A172 (cell line): ENCODE data around the gene REXO1. TPM values are rescaled to one million over a fixed set of nuclear protein-coding genes. Genes with fewer than 3 reads are reported as not detected.
"Not testable (repeated sequence)": the region's sequence is repeated elsewhere in the genome, so short reads cannot be mapped to it uniquely, and the experiment has no call there.

Source experiments
- DNase-seq: peaks from one replicate; pipeline ENCODE4 v3.0.0-alpha.2; 2015; ENCODE audit warnings: low spot score
- total RNA-seq: library from RNA; depleted of rRNA; stranded (reverse); fragments of >200 nt; shearing (Covaris generic); gene quantifications from 2 replicates; pipeline ENCODE4 v1.2.3, GENCODE V29; 2014

REXO1 gene
- total RNA-seq, 1 experiment from 2014 or later: 30.4 TPM

DNA sequence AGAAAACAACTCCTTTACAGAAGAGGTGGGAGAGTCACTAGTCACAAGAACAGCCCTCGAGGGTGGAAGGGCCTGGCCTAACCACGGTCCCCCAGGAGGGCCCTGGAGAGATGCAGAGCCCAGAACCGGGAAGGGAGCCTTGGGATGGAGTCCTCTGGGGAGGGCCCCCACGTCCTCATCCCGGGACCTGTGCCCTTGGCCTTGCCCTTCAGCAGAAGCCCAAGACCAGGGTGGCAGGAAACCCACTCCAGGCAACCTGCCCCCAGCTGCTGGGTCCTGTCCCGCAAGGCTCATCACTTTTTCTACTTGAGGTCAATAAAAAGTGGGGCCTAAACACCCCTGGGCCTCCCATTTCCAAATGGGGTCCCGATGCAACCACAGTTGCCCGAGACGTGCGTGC is 33.9 kb downstream of the REXO1 start:
- no peak for DNase-seq

DNA sequence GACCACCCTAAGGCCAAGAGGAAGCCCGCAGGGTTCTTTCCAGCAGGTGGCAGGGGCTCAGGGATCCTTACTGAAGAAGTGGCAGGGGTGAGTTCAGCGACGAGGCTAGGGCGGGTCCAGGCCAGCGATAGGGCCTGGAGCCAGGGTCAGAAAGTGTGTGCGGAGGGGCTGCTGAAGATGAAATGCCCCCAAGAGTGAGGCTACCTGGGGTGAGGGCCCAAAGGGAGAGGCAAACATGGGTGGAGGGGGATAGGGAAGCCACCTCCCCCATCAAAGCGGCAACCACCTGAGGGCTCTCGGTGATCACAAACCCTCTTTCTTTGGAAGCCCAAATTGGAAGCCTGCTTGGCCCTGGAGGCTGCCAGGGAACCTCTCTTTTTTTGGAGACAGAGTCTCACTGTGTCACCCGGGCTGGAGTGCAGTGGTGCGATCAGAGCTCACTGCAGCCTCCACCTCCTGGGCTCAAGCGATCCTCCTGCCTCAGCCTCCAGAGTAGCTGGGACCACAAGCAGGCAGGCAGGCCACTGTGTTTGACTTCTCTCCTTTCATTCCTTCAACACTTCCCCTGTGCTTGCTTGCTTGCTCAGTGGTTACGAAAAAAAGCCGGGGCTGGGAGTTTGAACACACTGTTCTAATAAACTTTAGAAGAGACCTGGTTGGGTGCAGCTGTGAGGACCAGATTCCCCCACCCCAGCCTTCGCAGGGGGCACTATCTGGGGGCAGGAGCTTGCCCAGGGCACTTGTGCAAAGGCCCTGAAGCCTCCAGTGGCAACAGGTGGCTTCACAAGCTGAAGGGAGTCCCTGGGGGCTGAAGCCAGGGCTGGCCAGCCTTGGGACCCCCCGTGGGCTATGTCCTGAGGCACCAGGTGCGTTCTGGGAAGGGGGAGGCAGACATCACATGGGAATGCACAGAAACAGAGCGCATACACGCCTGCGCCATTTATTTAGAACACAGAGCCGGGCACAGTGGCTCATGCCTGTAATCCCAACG is 34.8 kb downstream of the REXO1 start:
- DNase-seq: no peak

DNA sequence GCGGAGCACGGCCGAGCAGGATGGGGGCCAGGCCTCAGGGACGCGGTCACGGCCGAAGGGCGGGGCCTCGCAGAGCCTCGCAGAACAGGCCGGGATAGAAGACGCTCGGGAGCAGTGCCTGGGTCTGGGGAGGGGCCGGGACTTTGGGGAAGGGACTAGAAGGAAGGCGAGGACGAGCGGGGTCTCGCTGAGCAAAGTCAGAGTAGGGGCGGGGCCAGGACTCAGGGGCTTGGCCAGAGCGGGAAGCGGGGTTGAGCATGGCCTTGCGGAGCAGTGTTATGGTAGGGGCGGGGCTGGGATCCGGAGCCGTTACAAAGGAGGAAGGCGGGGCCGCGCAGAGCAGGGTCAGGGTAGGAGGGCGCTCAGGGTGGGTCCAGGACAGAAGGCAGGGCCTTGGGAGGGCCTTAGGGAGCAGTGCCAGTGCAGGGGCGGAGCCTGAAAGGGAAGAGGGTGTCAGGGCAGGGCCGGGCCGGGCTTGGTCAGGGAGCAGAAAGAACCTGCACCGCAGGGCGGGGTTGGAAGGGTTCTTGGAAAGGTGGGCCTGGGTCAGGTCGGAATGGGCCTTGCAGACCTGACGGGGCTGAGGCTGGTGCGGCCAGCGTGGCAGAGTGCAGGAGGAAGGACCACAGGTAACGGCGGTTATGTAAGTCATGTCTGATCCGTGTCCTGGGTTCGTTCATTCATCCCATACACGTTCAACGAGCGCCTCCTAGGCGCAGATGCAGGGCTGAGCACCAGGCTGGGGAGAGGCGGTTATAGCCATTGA is 35.7 kb downstream of the REXO1 start:
- DNase-seq: peak; percentile 97

DNA sequence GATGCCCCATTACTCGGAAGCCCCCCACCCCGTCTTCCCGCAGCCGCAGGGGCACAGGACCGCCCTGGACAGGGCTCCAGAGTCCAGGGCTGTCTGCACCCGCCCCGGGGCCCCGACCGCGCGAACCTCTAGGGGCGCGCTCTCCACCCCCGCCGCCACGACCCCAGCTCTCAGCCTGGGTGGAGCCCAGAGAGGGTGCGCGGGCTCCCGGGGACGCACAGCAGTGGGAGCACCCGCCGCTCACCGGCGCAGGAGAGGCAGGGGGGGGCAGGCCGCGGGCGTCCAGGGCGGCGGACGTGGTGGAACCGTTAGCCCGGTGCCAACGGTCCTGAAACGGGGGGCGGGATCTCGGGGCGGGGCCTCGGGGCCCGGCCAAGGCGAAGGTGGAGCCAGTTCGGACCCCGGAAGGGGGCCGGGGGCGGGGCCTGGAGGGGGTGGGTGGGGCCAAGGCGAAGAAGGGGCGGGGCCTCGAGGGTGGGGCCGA is 36.3 kb downstream of the REXO1 start, which contains the start of gene ATP8B3:
TSS of gene ATP8B3 (minus strand) at position 335 of the 484 bp plus-strand sequence. CDS start 540 bp downstream, outside the sequence.
- DNase-seq: no peak

DNA sequence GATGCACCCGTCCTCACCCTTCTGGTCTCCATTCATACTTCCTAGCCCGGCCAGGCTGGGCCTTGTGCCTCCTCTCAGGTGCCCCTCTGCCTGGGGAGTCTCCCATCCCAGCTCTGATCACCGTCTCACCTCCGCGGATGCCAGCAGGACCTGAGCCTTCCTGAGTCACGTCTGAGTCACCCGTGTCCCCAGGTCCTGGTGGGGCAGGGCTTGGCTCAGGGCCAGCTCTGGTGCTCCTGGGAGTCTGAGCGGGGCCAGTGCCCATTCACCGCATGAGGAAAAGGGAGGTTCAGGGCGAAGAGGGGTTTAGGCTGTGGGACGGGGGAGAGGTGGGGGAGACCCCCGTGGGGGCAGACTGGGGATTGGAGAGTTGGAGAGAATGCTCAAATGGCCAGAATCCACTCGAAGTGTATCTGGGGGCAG is 36.8 kb downstream of the REXO1 start:
- DNase-seq: peak; percentile 92

DNA sequence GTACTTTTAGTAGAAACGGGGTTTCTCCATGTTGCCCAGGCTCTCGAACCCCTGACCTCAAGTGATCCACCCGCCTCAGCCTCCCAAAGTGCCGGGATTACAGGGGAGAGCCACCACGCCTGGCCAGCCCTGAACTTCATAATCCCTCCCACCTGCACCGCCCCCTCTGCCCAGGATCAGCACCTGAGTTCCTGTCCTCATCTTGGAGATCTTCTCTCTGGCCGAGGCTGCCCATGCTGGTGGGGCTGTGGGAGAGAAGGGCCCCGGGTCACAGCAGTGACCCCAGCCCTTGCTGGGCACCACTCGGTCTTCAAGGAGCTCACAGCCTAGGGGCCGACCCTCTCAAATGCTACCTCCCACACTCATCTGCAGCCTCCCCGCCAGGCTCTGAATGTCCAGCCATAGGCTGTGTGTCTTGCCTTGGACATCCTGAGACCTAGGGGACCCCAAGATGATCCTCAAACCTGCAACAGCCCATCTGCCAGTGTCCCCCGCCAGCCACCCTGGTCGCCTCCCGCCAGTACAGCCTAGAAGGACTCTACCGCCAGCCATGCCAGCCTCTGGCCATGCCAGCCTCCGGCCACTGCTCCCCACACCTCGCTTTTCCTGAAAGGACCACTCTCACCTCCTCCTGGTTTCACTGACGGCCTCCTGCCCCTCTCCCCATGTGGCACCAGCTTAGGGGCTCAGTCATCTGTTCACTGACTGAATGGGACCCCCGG is 37.7 kb downstream of the REXO1 start:
- no peak for DNase-seq

DNA sequence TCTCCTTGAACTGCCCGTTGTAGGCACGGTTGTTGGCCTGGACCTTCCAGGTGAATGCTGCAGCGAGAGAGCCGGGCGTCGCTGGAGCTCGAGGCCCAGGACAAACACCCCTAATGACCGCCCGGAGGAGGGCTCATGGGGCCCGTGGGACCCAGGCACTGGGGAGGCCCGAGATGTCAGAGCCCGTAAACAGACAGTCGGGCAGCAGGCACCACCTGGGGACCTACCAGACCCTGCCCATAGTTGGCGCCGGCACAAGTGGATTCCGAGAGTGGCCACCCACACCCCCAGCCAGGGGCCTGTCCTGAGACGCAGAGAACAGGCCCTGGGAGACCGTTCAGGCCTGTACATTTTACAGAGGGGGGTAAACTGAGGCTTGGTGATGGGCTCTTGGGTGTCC is 38.6 kb downstream of the REXO1 start:
- DNase-seq: no peak

DNA sequence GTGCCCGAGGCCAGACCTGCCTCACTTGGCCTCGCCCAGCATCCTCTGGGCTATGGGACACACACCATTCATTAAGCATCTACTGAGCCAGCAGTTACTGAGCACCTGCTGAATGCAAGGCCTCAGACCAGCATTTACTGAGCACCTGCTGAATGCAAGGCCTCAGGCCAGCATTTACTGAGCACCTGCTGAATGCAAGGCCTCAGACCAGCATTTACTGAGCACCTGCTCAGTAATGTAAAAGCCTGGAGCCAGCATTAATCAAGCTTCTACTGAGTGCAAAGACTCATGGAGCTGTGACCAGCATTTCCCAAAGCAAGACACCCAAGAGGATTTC is 39.9 kb downstream of the REXO1 start:
- no peak for DNase-seq

DNA sequence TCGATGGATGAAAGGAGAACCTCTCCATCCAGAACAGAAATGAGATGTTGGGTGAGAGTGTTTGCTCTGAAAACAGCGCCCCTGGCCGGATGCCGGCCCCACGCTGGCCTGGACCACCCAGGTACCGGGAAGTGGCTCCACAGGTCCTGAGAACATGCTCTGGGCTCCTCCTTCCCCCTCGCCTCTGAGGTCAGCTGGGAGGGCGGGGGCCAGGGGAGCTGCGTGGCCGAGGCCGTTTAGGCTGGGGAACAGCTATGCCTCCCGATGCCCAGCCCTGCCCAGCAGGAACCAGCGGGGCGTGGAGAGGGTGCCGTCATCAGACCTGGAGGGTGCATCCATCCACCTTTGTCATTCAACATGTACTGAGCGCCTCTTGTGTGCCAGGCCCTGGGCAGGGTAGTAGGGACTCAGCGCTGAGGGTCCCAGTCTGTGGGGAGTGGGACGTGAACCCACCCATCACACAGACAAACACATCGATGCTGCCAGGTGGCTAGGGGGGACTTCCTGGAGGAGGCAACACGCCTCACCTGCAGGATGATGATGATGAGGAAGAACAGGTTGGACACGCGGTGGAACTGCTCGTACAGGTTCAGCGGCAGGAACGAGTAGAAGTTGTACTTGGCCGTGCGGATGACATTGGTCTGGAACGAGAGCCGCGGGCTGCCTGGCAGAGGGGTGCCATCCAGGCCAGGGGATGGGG is 40.4 kb downstream of the REXO1 start:
- DNase-seq: no peak

DNA sequence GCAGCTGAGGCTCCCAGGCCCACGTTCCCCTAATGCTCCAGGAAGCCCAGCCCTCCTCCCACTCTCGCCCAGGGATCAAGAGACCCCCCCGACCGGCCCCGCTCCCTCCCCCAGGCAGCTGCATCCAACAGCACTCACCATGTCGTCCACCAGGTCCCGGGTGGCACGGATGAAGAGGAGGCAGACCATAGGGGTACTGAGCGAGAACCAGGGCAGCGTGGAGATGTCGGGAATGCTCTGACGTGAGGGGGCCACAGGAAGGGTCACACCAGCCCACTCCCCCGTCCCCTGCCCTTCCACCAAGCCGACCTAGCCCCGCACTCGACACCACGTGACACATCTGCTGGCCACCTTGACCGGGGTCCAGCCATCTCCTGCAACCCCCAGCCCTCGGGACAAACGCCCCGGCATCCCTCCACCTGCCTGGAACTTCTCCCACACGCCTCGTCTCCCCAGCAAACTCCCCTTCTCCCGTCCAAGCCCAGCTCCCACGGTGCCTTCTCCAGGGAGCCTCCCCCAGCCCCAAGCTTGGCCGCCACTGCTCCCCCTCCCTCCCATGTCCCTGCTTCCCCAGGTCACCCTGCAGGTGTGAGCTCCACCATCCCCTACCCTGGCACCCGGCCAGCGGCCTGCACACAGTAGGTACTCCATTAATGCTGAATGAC is 41.1 kb downstream of the REXO1 start:
- no peak for DNase-seq

DNA sequence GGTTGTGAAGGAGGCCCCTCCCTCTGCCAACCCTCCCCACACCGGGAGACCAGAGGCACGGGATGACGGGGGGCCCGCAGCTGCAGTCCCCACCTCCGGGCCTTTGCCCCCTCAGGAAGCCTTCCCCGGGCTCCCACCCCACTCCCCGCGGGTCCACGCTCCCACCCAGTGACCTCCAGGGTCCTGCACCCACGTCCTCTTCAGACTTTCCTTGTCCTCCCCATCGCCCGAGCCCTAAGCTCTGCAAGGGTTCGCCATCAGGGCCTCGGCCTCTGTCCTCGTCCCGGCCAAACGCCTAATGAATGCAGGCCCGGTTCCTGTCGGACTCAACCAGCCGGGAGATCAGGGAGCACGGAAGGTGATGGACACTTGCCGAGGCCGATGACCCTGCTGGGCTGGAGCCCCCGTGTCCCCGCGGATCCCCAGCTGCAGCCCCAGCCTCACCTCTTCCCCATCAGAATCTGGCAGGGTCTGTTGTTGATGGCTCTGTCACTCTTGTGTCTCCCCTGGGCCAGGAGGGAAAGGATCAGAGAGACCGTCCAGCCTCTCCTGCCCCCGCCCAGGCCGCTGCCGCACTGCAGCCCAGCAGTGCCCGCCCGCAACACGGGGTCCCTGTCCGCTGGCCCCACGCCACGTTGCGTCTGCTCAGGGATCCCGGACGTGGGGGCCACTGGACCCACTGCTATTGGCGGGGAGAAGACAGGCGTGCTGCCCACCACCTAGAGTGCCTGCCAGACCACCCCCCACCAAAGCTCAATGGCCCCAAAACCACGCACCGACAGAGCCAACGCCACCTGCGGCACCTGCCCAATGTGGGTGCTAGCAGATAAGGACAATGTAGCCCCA is 41.9 kb downstream of the REXO1 start:
- DNase-seq: no peak

DNA sequence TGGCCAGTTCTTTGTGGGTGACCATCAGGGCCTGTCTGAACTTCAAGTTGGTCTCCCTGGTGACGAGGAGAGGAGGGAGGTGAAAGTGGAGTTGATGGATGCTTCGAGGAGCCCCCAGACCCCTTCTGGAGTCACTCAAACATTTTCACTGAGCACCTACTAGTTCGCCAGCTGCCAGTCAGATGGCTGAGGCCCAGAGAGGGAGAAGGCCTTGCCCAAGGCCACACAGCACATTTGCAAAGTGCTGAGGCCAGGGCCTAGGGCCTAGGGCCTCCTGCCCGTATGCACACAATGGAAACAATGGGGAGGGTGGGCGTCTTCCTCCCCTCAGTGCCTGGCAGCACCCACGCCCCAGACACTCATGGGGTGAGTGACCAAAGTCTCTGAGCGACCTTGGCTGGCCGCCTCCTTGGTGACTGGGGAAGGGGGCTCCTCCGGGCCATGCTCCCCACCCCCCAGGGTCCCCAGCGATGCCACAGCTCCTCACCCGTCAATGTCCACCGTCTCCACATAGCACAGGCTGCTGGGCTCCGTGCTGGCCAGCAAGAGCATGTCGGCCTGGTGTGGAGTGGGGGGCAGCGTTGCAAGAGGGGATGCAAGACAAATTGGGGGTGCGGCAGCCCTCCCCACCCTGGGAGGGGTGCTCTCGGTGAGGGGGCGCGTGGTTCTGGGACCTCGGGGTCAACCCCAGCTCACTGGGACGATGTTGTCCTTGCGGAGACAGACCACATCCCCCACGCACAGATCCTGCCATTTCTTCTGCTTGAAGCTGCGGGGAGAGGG is 42.7 kb downstream of the REXO1 start:
- no peak for DNase-seq

DNA sequence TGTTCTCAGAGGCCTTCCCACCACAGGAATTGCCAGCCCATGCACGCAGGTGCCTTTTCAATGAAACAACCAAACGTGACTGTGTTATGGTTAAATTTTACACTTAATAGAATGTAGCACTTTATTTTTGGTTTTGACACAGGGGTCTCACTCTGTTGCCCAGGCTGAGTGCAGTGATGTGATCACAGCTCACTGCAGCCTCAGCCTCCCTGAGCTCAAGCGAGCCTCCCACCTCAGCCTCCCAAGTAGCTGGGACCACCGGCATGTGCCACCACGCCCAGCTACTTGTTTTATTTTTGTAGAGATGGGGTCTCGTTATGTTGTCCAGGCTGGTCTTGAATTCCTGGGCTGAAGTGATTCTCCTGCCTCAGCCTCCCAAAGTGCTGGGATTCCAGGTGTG is 43.4 kb downstream of the REXO1 start:
- no peak for DNase-seq

DNA sequence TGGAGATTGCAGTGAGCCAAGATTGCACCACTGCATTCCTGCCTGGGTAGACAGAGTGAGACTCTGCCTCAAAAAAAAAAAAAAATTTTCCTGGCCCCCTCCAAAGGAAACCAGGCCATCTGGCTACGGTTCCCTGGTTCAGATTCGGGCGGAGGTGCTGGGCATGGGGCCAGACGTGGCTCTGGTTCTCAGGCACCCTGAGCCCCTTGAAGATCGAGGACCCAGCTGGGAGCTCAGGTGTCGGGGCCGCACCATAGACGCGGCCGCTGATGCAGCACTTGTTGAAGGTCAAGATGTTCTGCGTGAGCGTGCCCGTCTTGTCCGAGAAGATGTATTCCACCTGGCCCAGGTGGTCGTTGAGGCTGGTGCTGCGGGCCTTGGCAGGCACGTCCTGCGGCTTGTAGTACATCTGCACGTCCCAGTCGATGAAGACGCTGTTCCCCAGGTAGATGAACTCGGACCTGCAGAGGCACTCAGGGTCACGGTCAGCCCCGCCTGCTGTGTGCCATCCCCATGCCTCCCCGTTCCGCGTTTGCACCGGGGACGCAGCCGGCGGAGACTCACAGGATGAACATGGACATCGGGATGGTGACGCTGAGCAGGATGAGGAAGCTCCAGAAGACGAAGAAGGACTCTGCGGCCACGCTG is 48.5 kb downstream of the REXO1 start:
- DNase-seq: no peak

DNA sequence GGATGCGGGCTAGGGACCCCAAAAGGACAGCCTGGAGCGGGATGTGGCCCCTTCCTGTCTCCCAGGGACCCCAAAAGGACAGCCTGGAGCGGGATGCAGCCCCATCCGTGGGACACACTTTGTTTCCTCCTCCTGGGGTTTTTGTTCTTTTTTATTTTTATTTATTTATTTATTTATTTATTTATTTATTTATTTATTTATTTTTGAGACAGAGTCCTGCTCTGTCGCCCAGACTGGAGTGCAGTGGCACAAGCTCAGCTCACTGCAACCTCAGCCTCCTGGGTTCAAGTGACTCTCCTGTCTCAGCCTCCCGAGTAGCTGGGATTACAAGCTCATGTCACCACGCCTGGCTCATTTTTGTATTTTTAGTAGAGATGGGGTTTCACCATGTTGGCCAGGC is 51.0 kb downstream of the REXO1 start:
- DNase-seq: not testable (repeated sequence)

DNA sequence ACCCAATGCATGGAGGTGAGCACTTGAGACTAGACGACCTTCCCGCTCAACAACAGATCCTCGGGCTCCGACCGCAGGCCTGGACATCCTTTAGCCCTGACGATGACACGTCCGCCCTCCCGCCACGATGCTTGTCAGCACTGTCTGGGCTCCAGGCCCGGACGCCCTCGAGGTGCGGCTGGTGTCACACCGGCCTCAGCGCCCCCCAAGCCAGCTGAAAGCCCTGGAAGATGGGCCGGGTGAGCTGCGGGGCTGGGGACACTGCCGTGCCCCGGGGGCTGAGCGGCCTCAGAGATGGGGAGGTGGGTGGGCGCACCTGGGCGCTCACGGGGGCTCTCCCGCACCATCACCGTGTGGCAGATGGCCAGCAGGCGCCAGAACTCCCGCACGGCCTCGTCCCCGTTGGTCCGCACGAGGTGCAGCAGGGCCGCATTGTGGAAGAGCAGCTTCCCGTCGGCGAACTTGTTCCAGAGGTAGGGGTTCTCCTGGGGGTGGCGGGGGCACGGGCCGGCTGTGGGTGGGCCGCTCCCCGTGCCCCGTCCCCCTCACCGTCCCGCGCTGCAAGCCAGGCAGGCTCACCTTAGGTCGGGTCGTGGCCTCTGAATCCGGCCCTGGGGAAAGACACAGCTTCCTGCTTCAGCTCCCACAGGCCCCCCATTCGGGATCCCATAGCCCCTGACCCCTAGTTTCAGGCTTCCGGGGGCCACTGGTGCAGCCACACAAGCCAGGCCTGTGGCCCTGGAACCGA is 51.7 kb downstream of the REXO1 start:
- no peak for DNase-seq

DNA sequence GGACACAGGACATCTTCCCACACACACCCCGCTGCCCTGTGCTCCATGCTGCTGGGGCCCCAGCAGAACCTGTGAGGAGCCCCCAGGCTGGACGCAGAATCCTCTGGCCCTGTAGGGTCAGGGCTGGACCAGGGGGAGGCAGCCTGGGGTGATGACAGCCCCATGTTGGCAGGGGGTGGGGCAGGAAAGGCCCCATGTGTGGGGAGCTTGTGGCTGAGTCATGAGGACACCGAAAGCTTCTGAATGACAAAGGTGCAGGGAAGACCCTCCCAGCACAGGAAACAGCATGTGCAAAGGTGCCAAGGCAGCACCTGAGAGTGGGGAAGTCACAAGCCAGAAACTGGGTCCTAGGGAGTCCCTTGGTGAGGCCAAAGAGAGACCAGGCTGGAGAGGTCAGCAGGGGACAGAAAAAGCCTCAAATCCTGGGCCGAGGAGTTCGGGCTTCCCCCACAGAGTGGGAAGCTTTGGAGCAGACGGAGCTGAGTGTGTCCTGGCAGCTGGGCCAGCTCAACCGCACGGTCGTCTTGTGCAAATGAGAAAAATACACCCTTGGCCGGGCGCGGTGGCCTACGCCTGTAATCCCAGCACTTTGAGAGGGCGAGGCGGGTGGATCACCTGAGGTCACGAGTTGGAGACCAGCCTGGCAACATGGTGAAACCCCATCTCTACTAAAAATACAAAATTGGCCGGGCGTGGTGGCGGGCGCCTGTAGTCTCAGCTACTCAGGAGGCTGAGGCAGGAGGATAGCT is 53.7 kb downstream of the REXO1 start:
- DNase-seq: peak; percentile 29
